NT2/D1 (cell line): ENCODE measurements around the gene DHRS7B.

Experiments
- DNase-seq: peaks from one replicate; pipeline ENCODE4 v3.0.0-alpha.2; 2011; ENCODE audit warnings: low read depth, low spot score
- H3K27me3 ChIP-seq: 2 replicates; pipeline ENCODE4 v1.6.0; 2011; ENCODE audit warnings: mild to moderate bottlenecking; ENCODE audit not compliant: insufficient read length, insufficient read depth
- H3K36me3 ChIP-seq: 2 replicates; pipeline ENCODE4 v1.6.1; 2011; ENCODE audit warnings: mild to moderate bottlenecking, low read length, mixed read lengths; ENCODE audit not compliant: insufficient read depth, insufficient read length
- H3K4me1 ChIP-seq: 2 replicates; pipeline ENCODE4 v1.5.1; 2011; ENCODE audit not compliant: insufficient read depth, insufficient read length
- H3K4me3 ChIP-seq: 2 replicates; pipeline ENCODE4 v1.5.1; 2011; ENCODE audit warnings: low read depth; ENCODE audit not compliant: insufficient read length
- H3K9ac ChIP-seq: 2 replicates; pipeline ENCODE4 v1.6.0; 2011; ENCODE audit warnings: low read depth; ENCODE audit not compliant: insufficient read length
- H3K9me3 ChIP-seq: 2 replicates; pipeline ENCODE4 v1.5.1; 2011; ENCODE audit warnings: mild to moderate bottlenecking, low read length; ENCODE audit not compliant: insufficient read depth
- SUZ12 ChIP-seq: IDR thresholded peaks from 2 replicates; pipeline ENCODE4 v1.6.1; 2011; ENCODE audit not compliant: insufficient read length, insufficient read depth; ENCODE audit errors: extremely low read depth
- YY1 ChIP-seq: IDR thresholded peaks from 2 replicates; pipeline ENCODE4 v1.6.1; 2011; ENCODE audit not compliant: insufficient read length, insufficient read depth
- ZNF274 ChIP-seq: IDR thresholded peaks from 2 replicates; pipeline ENCODE4 v1.6.1; 2011; ENCODE audit warnings: mild to moderate bottlenecking, low read depth, low read length

Gene DHRS7B

DNA sequence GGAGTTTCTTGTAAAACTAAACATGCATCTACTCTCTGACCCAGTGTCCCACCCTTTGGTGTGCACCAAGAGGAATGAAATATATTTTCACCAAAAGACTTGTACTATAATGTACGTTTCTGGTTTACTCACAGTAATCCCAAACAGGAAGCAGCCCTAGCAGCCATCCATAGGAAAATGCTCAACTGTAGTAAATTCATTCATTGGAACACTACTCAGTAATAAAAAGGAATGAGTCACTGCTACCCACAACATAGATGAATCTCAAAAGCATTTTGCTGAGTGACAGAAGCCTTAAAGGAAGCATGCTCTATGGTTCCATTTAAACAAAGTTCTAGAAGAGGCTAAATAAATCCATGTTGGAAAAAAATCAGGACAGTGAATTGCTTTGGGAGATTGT, 37.6 kb upstream of the DHRS7B start:
- H3K36me3 ChIP-seq = no peaks in the 10 kb centered on the region
- no peak overlapping the region for H3K4me3 ChIP-seq
- H3K9ac ChIP-seq = no peak overlapping the region
- peaks cover 3% of the 10 kb centered on the region; the same call in 1 of the 2 replicates for H3K9me3 ChIP-seq
- no peaks in the 10 kb centered on the region for H3K4me1 ChIP-seq
- H3K27me3 ChIP-seq = no peaks in the 10 kb centered on the region
- no peak for TF ChIP-seq ZNF274
- no peak for DNase-seq

DNA sequence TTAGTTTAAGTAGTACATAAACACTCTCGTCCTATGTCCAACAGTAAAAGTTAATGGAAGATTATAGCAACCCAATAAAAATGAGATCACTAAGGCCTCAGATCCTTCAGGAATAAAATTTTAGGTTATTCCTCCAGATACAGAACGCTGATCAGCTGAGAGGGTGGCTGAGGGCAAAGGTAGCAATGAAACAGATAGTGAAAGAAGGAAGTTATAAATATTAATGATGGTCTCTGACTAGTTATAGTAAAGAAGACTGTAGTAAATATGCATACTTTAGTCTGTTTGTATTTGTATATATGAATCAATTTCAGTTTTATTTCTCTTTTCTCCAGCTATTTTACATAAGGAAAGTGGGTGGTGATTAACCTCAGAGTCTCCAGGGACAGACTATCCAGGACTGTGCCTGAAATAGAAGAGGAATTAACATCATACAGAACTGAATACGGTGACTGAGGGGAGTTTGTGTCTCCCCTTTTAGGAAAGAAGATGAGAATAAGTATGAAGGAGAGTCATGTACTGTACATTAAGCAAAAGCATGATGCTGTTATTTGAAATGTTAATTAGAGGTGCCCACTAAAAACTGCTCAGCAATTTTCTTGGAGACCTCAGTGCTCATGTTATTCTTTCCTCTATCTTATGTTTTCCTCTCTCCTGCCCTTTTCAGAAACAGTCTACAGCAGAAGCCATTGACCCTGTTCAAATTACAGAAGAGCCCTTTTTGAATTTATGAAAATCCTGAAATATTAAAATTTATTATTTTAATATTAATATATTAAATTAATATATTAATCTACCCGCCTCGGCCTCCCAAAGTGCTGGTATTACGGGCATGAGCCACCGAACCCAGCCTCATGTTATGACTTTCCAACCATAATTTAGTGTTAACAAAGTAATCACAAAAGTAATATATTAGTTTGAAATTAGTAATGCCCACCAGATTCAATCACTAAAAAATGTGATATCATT, 36.5 kb upstream of the DHRS7B start:
- no peak overlapping the region for H3K9ac ChIP-seq
- no peak overlapping the region for H3K4me3 ChIP-seq
- H3K27me3 ChIP-seq = no peaks in the 10 kb centered on the region
- no peak for DNase-seq
- H3K9me3 ChIP-seq = no peaks in the 10 kb centered on the region; the same call in 1 of the 2 replicates
- H3K4me1 ChIP-seq = no peaks in the 10 kb centered on the region
- H3K36me3 ChIP-seq = no peaks in the 10 kb centered on the region
- TF ChIP-seq SUZ12 = no peak
- no peak for TF ChIP-seq ZNF274
- TF ChIP-seq YY1 = no peak

DNA sequence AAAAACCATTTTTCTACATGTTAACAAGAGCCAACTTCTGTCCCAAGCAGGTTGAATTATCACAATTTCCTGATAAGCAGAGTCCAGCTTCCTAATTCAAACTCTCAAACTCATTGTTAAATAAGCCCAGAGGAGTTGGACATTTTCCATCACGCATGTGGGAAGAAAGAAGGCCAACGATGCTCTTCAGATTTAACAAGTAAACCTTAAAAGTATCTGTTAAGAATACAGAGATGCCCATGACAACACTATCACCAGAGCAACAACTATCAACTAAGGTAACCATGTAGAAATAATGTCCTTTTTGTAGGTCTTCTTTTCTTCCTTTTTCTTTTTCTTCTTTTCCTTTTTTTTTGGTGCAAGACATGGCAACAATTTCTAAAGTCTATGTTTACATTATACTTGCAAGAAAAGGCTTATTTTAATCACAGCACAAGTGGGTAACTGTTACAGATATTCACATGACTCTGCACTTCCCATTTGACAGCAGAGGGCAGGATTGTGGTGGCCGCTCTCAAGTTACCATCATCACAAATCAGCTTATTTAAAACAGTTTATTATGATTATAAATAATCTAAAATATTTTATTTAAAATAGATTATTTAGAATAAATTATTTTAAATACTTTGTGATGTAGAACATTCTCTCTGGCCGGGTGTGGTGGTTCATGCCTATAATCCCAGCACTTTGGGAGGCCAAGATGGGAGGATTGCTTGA, 35.7 kb upstream of the DHRS7B start:
- Histone ChIP-seq H3K4me1 (no peaks in the 10 kb centered on the region), H3K9ac (no peak overlapping the region), H3K4me3 (no peak overlapping the region), H3K9me3 (no peaks in the 10 kb centered on the region), H3K27me3 (no peaks in the 10 kb centered on the region), H3K36me3 (no peaks in the 10 kb centered on the region)
- DNase-seq = no peak
- TF ChIP-seq YY1 = no peak
- TF ChIP-seq SUZ12 = no peak
- no peak for TF ChIP-seq ZNF274

DNA sequence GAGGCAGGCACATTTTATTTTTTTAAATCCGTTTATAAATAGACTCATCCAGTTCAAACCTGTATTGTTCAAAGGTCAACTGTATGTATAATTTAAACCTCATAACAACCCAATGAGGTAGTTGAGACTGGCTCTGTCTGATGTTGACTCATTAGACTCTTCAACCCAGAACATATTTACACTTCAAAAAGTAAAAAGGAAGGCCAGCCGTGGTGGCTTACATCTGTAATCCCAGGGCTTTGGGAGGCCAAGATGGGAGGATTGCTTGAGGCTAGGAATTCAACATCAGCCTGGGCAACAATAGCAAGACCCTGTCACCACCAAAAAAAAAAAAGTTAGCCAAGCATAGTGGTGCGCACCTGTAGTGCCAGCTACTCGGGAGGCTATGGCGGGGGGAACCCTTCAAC, 32.5 kb upstream of the DHRS7B start:
- H3K9ac ChIP-seq = no peak overlapping the region
- DNase-seq = no peak
- no peaks in the 10 kb centered on the region for H3K36me3 ChIP-seq
- H3K27me3 ChIP-seq = no peaks in the 10 kb centered on the region
- no peaks in the 10 kb centered on the region for H3K9me3 ChIP-seq
- H3K4me1 ChIP-seq = no peaks in the 10 kb centered on the region
- no peak overlapping the region for H3K4me3 ChIP-seq
- TF ChIP-seq ZNF274 (no peak), SUZ12 (no peak), YY1 (no peak)

DNA sequence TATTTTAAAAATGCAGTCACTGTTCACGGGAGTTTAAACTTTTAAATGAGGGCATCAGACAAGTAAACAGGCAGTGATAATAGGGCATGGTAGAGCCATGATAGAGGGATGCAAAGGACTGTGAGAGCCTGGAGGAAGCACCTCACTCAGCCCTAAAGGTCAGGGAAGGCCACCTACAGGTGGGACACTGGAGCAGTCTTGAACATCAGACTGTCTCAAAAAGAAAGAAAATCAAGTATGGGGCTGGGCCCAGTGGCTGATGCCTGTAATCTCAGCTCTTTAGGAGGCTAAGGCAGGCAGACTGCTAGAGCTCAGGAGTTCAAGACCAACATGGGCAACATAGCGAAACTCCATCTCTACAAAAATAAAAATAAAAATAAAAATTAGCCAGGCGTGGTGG, 31.0 kb upstream of the DHRS7B start:
- Histone ChIP-seq H3K36me3 (no peaks in the 10 kb centered on the region), H3K9me3 (no peaks in the 10 kb centered on the region), H3K27me3 (no peaks in the 10 kb centered on the region), H3K9ac (no peak overlapping the region), H3K4me3 (no peak overlapping the region), H3K4me1 (no peaks in the 10 kb centered on the region)
- TF ChIP-seq SUZ12 (no peak), ZNF274 (no peak), YY1 (no peak)
- DNase-seq = no peak

DNA sequence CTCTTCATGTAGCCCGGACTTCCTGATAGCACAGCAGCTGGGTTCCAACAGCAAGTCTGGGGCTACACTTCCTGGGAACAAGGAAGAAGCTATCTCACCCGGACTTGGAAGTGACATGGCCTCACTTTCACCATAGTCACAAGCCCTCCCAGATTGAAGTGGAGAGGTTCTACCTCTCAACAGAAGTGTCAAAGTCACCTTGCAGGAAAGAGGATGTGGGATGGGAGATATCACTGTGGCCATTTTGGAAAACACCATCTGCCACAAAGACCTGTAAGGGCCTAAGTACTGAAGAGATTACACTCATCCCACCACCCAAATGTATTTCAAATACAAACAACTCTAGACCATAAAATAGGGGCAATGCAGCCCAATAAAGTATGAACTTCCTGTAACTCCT, 29.9 kb upstream of the DHRS7B start:
- TF ChIP-seq ZNF274 (no peak), YY1 (no peak), SUZ12 (no peak)
- H3K9ac ChIP-seq = no peak overlapping the region
- no peak for DNase-seq
- no peaks in the 10 kb centered on the region for H3K36me3 ChIP-seq
- H3K9me3 ChIP-seq = no peaks in the 10 kb centered on the region
- no peak overlapping the region for H3K4me3 ChIP-seq
- H3K4me1 ChIP-seq = no peaks in the 10 kb centered on the region
- no peaks in the 10 kb centered on the region for H3K27me3 ChIP-seq
